Naive thymus-derived CD8-positive, alpha-beta T cell (primary cell): ENCODE data around the gene COL23A1. TPM values are rescaled to one million over a fixed set of nuclear protein-coding genes. Genes with fewer than 3 reads are reported as not detected.

Experiments used
- ATAC-seq, 2 donors: fragments of 150-1000 bp; cut with Tn5 transposase in 1 of 2; sonication (Bioruptor Pico), chemical (Tn5 transposase) in 1 of 2; 1 replicate in 1 of 2; 2 replicates in 1 of 2; pipeline ENCODE4 v1.10.0; 2021; ENCODE audit warnings: mild to moderate bottlenecking in 2 of 2, moderate library complexity in 2 of 2
- POLR2A ChIA-PET: fragments of 350-600 bp; sonication (Branson Sonifier 250); formaldehyde crosslinking; loops from one replicate; lab custom pipeline; 2021; ENCODE audit warnings: antibody characterized with exemption; lab: Charles Lee
- DNase-seq, 10 donors: peaks; one replicate each; pipeline versions ENCODE4 v3.0.0 to v3.0.0-alpha.2; 2020 to 2022
- H3K27ac Mint-ChIP-seq, 10 donors: one replicate each; pipeline ENCODE4 v1.8.0; 2020 to 2022; ENCODE audit warnings: mild to moderate bottlenecking in 10 of 10, mixed read lengths in 10 of 10, moderate library complexity in 4 of 10, inconsistent platforms in 1 of 10
- H3K27me3 Mint-ChIP-seq, 5 donors: one replicate each; pipeline ENCODE4 v1.8.0; 2021 to 2022; ENCODE audit warnings: mixed read lengths in 5 of 5
- H3K36me3 Mint-ChIP-seq, 3 donors: one replicate each; pipeline ENCODE4 v1.8.0; 2020 to 2022; ENCODE audit warnings: mixed read lengths in 3 of 3, mild to moderate bottlenecking in 2 of 3, inconsistent platforms in 1 of 3
- H3K4me1 Mint-ChIP-seq, 4 donors: one replicate each; pipeline ENCODE4 v1.8.0; 2021 to 2022; ENCODE audit warnings: mixed read lengths in 4 of 4
- H3K4me3 Mint-ChIP-seq, 10 donors: one replicate each; pipeline ENCODE4 v1.8.0; 2020 to 2022; ENCODE audit warnings: mild to moderate bottlenecking in 10 of 10, mixed read lengths in 10 of 10, moderate library complexity in 6 of 10, inconsistent platforms in 1 of 10
- H3K9me3 Mint-ChIP-seq, 9 donors: one replicate each; pipeline ENCODE4 v1.8.0; 2020 to 2022; ENCODE audit warnings: mixed read lengths in 9 of 9, mild to moderate bottlenecking in 3 of 9, inconsistent platforms in 1 of 9, moderate library complexity in 1 of 9
- polyA plus RNA-seq, 3 donors: library from polyadenylated mRNA; unstranded; fragments of 300-500 nt; fragmentation: Illumina TruSeq; gene quantifications; one replicate each; pipeline ENCODE4 v1.2.3, GENCODE V29; 2021
- total RNA-seq, 8 experiments: library from RNA in 2 of 8; stranded (reverse) in 2 of 8; gene quantifications; one replicate each; pipeline ENCODE4 v1.2.3 and lab custom pipeline; 2021 to 2026

Gene COL23A1
- total and polyA plus RNA-seq, 5 experiments from 2014 or later: 0.10 to 0.51 (median 0.16) TPM; not detected in 2

DNA sequence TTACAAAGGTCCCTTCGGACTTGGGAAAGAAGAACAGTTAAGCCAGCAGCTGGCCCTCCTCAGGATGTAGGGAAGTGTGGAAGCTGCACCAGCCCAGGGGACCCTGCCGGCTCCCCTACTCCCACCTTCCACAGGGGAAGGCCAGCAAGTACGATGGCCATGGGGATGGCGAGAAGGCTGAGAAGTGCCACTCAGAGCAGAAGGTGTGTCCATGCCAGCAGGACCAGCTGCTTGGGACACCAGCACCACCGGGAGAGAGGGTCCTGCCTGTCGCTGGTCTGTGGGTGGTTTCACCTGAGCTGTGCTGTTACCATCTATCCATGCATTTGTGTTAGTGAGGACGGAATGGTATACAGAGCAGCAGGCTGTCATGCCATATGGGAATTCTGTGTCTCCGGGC, 209.0 kb downstream of the COL23A1 start:
- DNase-seq (peak in 1 of 10 donors; percentile 36), ATAC-seq (no peak)
- H3K4me3 Mint-ChIP-seq: no peak overlapping the region
- peak overlapping the region in 2 of 10 donors; percentile 40 to 58 for H3K27ac Mint-ChIP-seq
- POLR2A ChIA-PET: no interaction called here
- H3K9me3 Mint-ChIP-seq: no peaks in the 10 kb centered on the region
- H3K36me3 Mint-ChIP-seq: no peaks in the 10 kb centered on the region
- H3K27me3 Mint-ChIP-seq: peaks cover 0 to 5% (median 0%) of the 10 kb centered on the region in 5 donors
- H3K4me1 Mint-ChIP-seq: no peaks in the 10 kb centered on the region

DNA sequence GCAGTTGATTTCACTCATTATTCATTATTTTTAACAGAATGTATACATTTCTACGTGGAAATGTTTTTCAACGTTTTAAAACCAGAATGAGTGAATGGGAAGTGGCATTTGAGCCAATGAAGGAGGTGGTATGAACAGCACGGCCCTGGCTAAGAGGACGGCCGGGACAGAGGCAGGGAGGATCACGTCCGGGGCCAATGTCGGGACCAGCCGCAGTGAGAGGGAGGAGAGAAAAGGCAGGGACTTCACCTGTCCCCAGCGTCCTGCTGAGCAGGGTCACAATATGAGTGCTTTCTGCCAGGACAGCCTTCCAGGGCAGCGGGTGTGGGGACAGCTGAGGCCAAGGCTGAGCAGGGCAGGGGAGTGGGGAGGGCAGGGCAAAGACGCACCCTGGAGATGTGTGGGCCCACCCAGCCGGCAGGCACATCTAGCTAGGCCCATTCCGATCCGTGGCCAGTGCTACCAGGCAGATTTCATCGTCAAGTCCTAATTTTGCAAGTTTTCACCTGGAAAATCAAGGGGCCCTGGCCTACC, 209.6 kb downstream of the COL23A1 start:
- Mint-ChIP-seq H3K4me3 (no peak overlapping the region), H3K27me3 (peaks cover 0 to 5% (median 2%) of the 10 kb centered on the region in 5 donors), H3K27ac (peak overlapping the region in 1 of 10 donors; percentile 40), H3K9me3 (no peaks in the 10 kb centered on the region), H3K36me3 (no peaks in the 10 kb centered on the region), H3K4me1 (peaks cover 0 to 3% (median 0%) of the 10 kb centered on the region in 4 donors)
- POLR2A ChIA-PET: no interaction called here
- ATAC-seq: no peak
- peak in 1 of 10 donors; percentile 23 for DNase-seq

DNA sequence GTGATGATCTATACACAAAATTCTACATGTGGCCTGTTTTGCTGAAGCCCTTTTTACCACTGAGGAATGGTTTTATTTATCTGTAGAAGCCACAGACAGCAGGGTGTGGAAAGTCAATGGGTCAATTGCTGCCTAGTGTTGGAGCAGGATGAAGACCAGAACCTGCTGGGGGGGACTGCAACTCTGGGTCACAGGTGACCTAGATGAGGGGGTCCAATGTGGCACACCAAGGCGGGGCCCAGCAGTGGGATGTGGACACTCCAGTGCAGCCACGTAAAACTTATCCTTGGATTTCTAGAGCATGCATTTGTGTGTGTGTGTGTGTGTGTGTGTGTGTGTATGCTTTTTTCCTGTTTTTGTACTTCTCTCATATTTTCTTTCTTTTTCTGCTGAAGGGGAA, 210.1 kb downstream of the COL23A1 start:
- peaks cover 0 to 5% (median 2%) of the 10 kb centered on the region in 5 donors for H3K27me3 Mint-ChIP-seq
- H3K9me3 Mint-ChIP-seq: no peaks in the 10 kb centered on the region
- ATAC-seq: no peak
- no peak for DNase-seq
- H3K27ac Mint-ChIP-seq: peak overlapping the region in 1 of 10 donors; percentile 40
- peak overlapping the region in 1 of 10 donors; percentile 20 for H3K4me3 Mint-ChIP-seq
- H3K36me3 Mint-ChIP-seq: no peaks in the 10 kb centered on the region
- POLR2A ChIA-PET: no interaction called here
- peaks cover 0 to 3% (median 0%) of the 10 kb centered on the region in 4 donors for H3K4me1 Mint-ChIP-seq

GRCh38 chr5:178378527-178379484, 211.4 kb downstream of the COL23A1 start:
- Mint-ChIP-seq H3K4me3 (no peak overlapping the region), H3K27ac (peak overlapping the region in 1 of 10 donors; percentile 65), H3K4me1 (peaks cover 0 to 3% (median 0%) of the 10 kb centered on the region in 4 donors), H3K27me3 (peaks cover 0 to 7% (median 3%) of the 10 kb centered on the region in 5 donors), H3K9me3 (no peaks in the 10 kb centered on the region), H3K36me3 (no peaks in the 10 kb centered on the region)
- DNase-seq: no peak
- ATAC-seq: no peak
- POLR2A ChIA-PET: no interaction called here

- Mint-ChIP-seq H3K4me3 (no peak overlapping the region), H3K27me3 (peaks cover 0 to 6% (median 3%) of the 10 kb centered on the region in 5 donors), H3K9me3 (no peaks in the 10 kb centered on the region), H3K4me1 (peaks cover 0 to 3% (median 0%) of the 10 kb centered on the region in 4 donors), H3K36me3 (no peaks in the 10 kb centered on the region), H3K27ac (no peak overlapping the region)
- ATAC-seq (no peak), DNase-seq (no peak)
- POLR2A ChIA-PET: no interaction called here
These were observed 212.5 kb downstream of the COL23A1 start for GRCh38 chr5:178377583-178378270.

DNA sequence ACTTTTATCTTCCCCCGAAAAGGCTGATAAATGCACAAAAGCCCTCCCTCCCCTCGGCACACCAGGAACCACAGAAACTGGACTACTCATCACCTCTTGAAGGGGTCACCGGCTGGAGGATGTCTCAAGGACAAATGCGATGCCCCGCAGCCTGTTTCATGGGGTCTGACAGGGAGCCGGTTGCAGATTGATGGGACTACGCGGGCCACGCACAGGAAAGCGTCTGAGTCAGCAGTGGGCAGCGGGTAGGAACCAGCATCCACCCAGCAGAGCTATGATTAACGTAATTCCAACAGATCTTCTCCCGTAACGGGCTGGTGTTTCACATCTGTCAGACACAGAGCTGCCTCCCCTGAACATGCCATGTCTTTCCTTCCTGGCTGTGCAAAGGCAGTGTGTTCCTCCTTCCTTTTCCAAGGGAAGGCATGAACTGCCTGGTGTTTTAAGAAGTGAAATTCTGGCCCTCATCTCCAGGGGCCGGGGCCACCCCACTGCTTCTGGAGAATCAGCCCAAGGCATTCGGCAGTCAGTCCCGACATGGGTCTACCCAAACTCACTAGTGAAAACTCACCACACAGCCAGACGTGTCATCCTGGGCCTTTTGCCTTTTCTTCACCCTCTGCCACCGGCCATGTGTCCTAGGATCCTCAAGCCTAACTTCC, 213.1 kb downstream of the COL23A1 start:
- ATAC-seq (no peak), DNase-seq (no peak)
- peaks cover 0 to 7% (median 5%) of the 10 kb centered on the region in 5 donors for H3K27me3 Mint-ChIP-seq
- H3K4me1 Mint-ChIP-seq: peaks cover 0 to 3% (median 0%) of the 10 kb centered on the region in 4 donors
- no peaks in the 10 kb centered on the region for H3K36me3 Mint-ChIP-seq
- H3K27ac Mint-ChIP-seq: no peak overlapping the region
- no peak overlapping the region for H3K4me3 Mint-ChIP-seq
- H3K9me3 Mint-ChIP-seq: no peaks in the 10 kb centered on the region
- POLR2A ChIA-PET: no interaction called here

DNA sequence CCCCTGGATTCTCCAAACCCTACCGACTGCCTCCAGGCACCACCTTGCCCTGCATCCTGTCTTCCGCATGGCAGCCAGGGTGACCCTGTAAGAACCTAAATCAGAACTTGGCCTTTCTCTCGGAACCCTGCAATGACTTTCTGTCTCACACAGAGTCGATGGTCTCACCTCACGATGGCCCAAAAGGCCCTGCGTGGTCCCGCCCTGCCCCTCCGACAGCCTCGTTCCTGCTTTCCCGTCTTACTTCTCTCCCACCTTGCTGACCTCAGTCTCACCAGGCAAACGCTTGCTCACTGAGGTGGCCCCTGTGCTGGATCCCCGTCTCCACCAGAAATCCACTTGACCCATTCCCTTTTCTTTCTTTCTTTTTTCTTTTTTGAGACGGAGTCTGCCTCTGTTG, 214.8 kb downstream of the COL23A1 start:
- H3K27me3 Mint-ChIP-seq: peaks cover 0 to 11% (median 5%) of the 10 kb centered on the region in 5 donors
- H3K9me3 Mint-ChIP-seq: no peaks in the 10 kb centered on the region
- ATAC-seq (no peak), DNase-seq (peak in 1 of 10 donors; percentile 30)
- H3K4me3 Mint-ChIP-seq: peak overlapping the region in 1 of 10 donors; percentile 48
- POLR2A ChIA-PET: no interaction called here
- no peak overlapping the region for H3K27ac Mint-ChIP-seq
- no peaks in the 10 kb centered on the region for H3K36me3 Mint-ChIP-seq
- peaks cover 0 to 3% (median 0%) of the 10 kb centered on the region in 4 donors for H3K4me1 Mint-ChIP-seq

DNA sequence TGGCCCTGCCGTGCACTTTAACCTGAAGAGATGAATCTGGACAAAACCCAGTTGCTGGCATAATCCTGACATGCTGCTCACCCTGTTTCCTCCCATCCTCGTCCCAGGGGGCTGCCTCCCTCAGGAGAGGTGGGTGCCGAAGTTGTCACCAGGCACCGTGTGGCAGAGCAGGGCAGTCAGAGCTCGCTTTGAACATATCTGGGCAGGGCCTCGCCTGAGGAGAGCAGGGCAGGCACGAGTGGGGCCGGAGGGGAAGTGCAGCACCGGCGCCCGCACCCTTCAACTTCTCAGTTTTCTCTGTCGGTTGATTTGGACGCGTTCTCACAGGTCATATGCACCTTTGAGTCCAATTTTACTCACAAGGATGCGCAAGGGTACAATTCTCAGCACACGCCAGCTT, 216.5 kb downstream of the COL23A1 start:
- POLR2A ChIA-PET: no interaction called here
- Mint-ChIP-seq H3K4me1 (peaks cover 0 to 3% (median 0%) of the 10 kb centered on the region in 4 donors), H3K4me3 (no peak overlapping the region), H3K36me3 (no peaks in the 10 kb centered on the region), H3K27ac (no peak overlapping the region), H3K27me3 (peaks cover 0 to 13% (median 6%) of the 10 kb centered on the region in 5 donors), H3K9me3 (peaks cover 0 to 10% (median 0%) of the 10 kb centered on the region in 9 donors)
- no peak for ATAC-seq
- peak in 1 of 10 donors; percentile 27 for DNase-seq

DNA sequence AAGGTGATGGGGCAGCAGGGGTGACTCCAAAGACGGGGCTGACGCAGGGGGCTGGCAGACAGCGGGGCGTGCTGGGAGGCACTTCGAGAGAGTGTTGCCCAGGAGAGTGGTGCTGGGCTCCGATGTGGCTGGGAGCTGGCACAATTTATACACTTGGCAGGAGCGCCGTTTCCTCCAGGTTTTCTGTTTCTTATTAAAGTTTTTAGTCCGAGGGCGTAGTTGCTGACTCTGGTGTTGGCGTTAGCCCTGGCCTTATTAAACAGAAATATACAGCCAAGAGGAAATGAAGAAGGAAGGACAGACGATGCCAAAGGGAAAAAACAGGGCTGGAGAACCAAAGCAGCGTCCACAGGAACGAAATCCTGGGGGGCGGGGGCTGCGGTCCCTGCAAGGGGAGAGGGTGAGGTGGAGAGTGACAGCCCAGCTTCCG, 218.0 kb downstream of the COL23A1 start:
- POLR2A ChIA-PET: no interaction called here
- no peaks in the 10 kb centered on the region for H3K36me3 Mint-ChIP-seq
- H3K4me3 Mint-ChIP-seq: no peak overlapping the region
- peak overlapping the region in 1 of 10 donors; percentile 46 for H3K27ac Mint-ChIP-seq
- H3K27me3 Mint-ChIP-seq: peaks cover 0 to 16% (median 6%) of the 10 kb centered on the region in 5 donors
- H3K4me1 Mint-ChIP-seq: peaks cover 0 to 3% (median 0%) of the 10 kb centered on the region in 4 donors
- ATAC-seq (no peak), DNase-seq (peak in 1 of 10 donors; percentile 15)
- peaks cover 0 to 10% (median 0%) of the 10 kb centered on the region in 9 donors for H3K9me3 Mint-ChIP-seq

DNA sequence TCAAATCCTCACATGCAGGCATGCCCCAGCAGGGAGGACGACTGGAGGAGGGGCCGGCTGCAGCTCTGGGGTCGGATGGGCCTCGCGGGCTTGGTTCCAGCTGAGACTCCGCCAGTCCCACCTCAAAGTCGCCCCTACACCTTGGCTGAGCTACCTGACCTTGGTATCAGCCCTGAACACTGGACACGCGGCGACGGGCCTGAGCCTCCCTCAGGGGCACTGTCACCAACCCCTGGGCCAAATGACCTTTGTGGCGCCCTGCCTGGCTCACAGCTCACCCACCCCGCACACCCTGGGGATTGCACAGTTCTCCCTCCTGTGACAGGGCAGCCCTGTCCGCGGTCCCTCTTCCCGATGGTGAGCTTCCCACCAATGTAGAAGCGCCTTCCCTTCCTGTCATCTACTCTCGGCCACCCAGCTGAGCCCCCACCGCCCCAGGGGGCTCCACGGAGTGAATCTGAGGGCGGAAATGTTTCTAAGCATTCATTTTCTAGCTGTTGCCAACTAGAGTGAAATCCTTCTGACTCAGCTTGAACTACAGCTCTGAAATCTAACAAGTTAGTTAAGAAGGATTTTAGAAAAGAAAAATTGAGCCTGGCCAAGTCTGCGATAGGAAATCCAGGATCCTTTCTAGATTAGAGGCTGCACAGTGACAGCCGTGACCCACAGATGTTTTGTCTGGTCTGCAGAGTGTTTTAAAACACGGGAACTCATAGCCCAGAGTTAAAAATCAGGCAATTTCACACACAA, 218.7 kb downstream of the COL23A1 start:
- peaks cover 0 to 19% (median 6%) of the 10 kb centered on the region in 5 donors for H3K27me3 Mint-ChIP-seq
- H3K4me3 Mint-ChIP-seq: no peak overlapping the region
- ATAC-seq (no peak), DNase-seq (peak in 1 of 10 donors; percentile 32)
- H3K27ac Mint-ChIP-seq: no peak overlapping the region
- H3K36me3 Mint-ChIP-seq: no peaks in the 10 kb centered on the region
- H3K4me1 Mint-ChIP-seq: peaks cover 0 to 3% (median 0%) of the 10 kb centered on the region in 4 donors
- POLR2A ChIA-PET: no interaction called here
- H3K9me3 Mint-ChIP-seq: peaks cover 0 to 10% (median 0%) of the 10 kb centered on the region in 9 donors

DNA sequence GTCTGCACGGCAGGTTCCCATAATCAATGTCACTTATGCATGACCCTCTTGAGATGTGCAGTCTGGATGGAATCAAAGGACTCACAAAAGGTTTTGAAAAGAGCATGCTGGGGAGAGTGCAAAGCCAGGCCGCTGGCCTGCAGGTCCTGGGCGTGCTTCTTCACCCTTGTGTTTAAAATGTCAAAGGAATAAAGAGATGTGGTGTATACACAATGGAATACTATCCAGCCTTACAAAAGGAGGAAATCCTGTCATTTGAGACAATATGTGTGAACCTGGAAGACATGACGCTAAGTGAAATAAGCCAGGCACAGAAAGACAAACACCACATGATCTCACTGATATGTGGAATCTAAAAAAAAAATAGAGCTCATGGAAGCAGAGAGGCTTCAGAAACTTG, 220.1 kb downstream of the COL23A1 start:
- ATAC-seq (no peak), DNase-seq (no peak)
- Mint-ChIP-seq H3K36me3 (no peaks in the 10 kb centered on the region), H3K4me1 (peaks cover 0 to 2% (median 0%) of the 10 kb centered on the region in 4 donors), H3K27me3 (peaks cover 0 to 23% (median 3%) of the 10 kb centered on the region in 5 donors), H3K9me3 (peaks cover 0 to 10% (median 0%) of the 10 kb centered on the region in 9 donors), H3K4me3 (no peak overlapping the region), H3K27ac (peak overlapping the region in 1 of 10 donors; percentile 53)
- POLR2A ChIA-PET: no interaction called here
